ENCODE results near the gene ITGB3.

Gene ITGB3

DNA sequence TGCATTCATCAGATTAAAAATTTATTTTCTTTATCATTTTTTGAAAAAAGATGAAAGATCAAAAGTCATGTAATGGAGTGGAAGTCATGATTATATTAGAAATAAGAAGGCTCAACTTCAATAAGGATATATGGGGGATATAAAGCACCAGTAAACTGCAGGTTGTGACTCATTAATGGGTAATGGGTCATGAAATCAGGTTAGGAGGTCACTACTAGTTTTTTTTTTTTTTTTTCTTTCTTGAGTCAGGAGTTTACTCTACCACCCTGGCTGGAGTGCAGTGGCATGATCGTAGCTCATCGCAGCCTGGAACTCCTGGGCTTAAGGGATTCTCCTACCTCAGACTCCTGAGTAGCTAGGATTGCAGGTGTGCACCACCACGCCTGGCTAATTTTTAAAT lies 84.4 kb downstream of the ITGB3 start:
- no peak for DNase-seq (ENCODE audit: low spot score)

DNA sequence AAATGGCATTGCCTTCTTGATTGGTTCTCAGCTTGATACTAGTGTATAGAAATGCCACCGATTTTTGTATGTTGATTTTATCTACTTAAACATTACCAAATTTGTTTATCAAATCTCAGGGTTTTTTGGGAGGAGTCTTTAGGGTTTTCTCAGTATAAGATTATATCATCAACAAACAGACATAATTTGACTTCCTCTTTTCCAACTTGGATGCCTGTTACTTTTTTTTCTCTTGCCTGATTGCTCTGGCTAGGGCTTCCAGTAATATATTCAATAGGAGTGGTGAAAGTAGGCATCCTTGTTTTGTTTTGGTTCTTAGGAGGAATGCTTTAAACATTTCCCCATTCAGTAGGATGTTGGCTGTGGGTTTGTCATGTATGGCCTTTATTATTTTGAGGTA lies 99.2 kb downstream of the ITGB3 start:
- DNase-seq (ENCODE audit: low spot score) = no peak

DNA sequence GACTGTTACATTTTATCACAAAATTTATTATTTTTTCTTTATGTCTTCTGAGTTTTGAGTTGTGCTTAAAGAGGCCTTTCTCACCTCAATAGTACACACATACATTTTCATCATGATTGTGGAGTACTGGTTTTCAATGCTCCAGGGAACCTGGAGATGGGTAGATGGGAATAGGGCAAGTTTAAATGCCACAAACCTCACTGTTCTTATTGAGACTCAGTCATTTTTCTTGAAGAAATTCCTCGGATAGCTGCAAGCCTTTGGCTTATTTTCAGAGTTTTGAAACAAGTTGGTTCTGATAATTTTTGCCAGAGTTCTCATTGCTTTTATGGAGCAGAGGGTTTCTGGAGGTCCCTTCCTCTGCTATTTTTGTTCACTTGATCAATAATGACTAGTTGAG lies 105.0 kb downstream of the ITGB3 start:
- DNase-seq (ENCODE audit: low spot score) = no peak

Data from HuH-7.5 (cell line).